ENCODE results near the gene RBM28. TPM values are rescaled to one million over a fixed set of nuclear protein-coding genes. Genes with fewer than 3 reads are reported as not detected.
A peak's percentile ranks its signal among the peaks of the same experiment; 100 is the strongest.

RBM28 gene
- polyA plus RNA-seq, 2 of the 4 experiments (the other 2 are of a cell fraction), result 77.3 to 79.5 TPM

GRCh38 chr7:128379900-128380479 is 36.3 kb upstream of the RBM28 start:
- POLR2A ChIA-PET, result no interaction called here
- Histone ChIP-seq H3K27ac (no peak overlapping the region), H3K4me3 (no peak overlapping the region), H3K4me1 (no peaks in the 10 kb centered on the region), H3K9me3 (no peaks in the 10 kb centered on the region), H3K4me2 (no peak overlapping the region)
- TF ChIP-seq ATOH8 (CRISPR knock-in tag; IDR thresholded peaks at IDR 0.05; ENCODE audit: low read depth) (no peak), RAD21 (conservative IDR thresholded peaks at IDR 0.05 in 1 of 2, IDR thresholded peaks at IDR 0.05 in 1 of 2) (no peak), EHMT2 (IDR thresholded peaks at IDR 0.05; ENCODE audit: low read depth) (no peak), HOXB5 (CRISPR knock-in tag; IDR thresholded peaks at IDR 0.05) (no peak), HOXA7 (CRISPR knock-in tag; IDR thresholded peaks at IDR 0.05) (no peak), FOSB (CRISPR knock-in tag; IDR thresholded peaks at IDR 0.05) (no peak), FOSL2 (IDR thresholded peaks at IDR 0.05) (no peak), FOSL2 (CRISPR knock-in tag; IDR thresholded peaks at IDR 0.05) (no peak), NPAS2 (CRISPR knock-in tag; IDR thresholded peaks at IDR 0.05; ENCODE audit: borderline replicate concordance) (no peak), GATA3 (IDR thresholded peaks at IDR 0.05; ENCODE audit: borderline replicate concordance) (no peak)
- TF ChIP-seq, protein P1, sequence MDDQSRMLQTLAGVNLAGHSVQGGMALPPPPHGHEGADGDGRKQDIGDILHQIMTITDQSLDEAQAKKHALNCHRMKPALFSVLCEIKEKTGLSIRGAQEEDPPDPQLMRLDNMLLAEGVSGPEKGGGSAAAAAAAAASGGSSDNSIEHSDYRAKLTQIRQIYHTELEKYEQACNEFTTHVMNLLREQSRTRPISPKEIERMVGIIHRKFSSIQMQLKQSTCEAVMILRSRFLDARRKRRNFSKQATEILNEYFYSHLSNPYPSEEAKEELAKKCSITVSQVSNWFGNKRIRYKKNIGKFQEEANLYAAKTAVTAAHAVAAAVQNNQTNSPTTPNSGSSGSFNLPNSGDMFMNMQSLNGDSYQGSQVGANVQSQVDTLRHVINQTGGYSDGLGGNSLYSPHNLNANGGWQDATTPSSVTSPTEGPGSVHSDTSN (IDR thresholded peaks at IDR 0.05), result no peak
- WGBS (ENCODE audit: missing lambda C conversion rate), result 80% methylated on average over 6 of the region's 6 CpGs
- CTCF ChIA-PET, result interaction anchor here (0.9 to 38.8 kb wide), 5 partner anchors 14 to 51 kb away, joined by 3 to 800 read pairs (median 8); partner anchors contain the start of gene RBM28
- FAIRE-seq (no peak), ATAC-seq (no peak), DNase-seq (ENCODE audit: low read depth in 1 of 2, low spot score in 1 of 2) (no peak)

DNA sequence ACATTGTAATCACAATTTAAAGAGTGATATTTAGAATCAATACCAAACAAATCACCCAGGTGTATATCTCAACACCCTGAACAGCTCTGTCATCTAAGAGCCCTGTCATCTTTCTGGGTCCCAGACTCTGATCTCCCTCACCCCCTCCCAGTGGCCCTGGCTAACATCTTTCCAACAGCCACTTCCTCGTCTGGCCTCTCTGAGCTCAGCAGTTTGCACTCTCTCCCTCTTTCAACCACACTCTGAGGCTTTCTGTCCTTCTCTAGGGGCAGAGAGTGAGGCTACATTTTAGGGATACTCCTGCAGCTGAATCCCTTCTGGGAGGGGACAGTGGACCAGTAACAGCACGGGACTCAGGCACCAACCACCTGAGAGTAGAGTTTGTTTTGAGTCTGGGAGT is 34.9 kb upstream of the RBM28 start:
- Histone ChIP-seq H3K4me2 (no peak overlapping the region), H3K27ac (no peak overlapping the region), H3K9me3 (no peaks in the 10 kb centered on the region), H3K4me1 (no peaks in the 10 kb centered on the region), H3K4me3 (no peak overlapping the region)
- ChIA-PET CTCF (interaction anchor here (1.2 to 38.8 kb wide), 3 partner anchors 15 to 47 kb away, joined by 3 to 800 read pairs (median 287); partner anchors contain the start of gene RBM28), POLR2A (no interaction called here)
- no peak for FAIRE-seq
- TF ChIP-seq KDM1A (IDR thresholded peaks at IDR 0.05; ENCODE audit: low read depth) (no peak), TFCP2L1 (CRISPR knock-in tag; IDR thresholded peaks at IDR 0.05) (no peak), FOXS1 (CRISPR knock-in tag; IDR thresholded peaks at IDR 0.05) (no peak), NPAS2 (CRISPR knock-in tag; IDR thresholded peaks at IDR 0.05; ENCODE audit: borderline replicate concordance) (no peak), RNF2 (IDR thresholded peaks at IDR 0.05; ENCODE audit: borderline replicate concordance, low read depth) (no peak), HDAC2 (IDR thresholded peaks at IDR 0.05) (no peak)
- TF ChIP-seq, protein P2, sequence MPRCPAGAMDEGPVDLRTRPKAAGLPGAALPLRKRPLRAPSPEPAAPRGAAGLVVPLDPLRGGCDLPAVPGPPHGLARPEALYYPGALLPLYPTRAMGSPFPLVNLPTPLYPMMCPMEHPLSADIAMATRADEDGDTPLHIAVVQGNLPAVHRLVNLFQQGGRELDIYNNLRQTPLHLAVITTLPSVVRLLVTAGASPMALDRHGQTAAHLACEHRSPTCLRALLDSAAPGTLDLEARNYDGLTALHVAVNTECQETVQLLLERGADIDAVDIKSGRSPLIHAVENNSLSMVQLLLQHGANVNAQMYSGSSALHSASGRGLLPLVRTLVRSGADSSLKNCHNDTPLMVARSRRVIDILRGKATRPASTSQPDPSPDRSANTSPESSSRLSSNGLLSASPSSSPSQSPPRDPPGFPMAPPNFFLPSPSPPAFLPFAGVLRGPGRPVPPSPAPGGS (IDR thresholded peaks at IDR 0.05), result no peak
- 42% methylated on average over 2 of the region's 2 CpGs for WGBS (ENCODE audit: missing lambda C conversion rate)
- peak; percentile 20 to 25; a peak in 2 of 6 replicates for ATAC-seq
- DNase-seq (ENCODE audit: low read depth in 1 of 2, low spot score in 1 of 2), result no peak

DNA sequence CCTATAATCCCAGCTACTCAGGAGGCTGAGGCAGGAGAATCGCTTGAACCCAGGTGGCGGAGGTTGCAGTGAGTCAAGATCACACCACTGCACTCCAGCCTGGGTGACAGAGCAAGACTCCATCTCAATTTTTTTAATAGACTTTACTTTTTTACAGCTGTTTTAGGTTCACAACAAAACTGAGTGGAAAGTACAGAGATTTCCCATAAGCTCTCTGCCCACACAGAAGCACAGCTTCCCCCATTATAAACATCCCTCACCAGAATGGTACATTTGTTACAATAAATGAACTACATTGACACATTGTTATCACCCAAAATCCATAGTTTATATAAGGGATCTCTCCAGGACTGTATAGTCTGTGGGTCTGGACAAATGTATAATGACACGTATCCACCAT is 32.4 kb upstream of the RBM28 start:
- WGBS (ENCODE audit: missing lambda C conversion rate), result 78% methylated on average over 3 of the region's 3 CpGs
- no peaks in the 10 kb centered on the region for H3K4me1 ChIP-seq
- ChIA-PET CTCF (interaction anchor here (0.6 to 38.8 kb wide), 5 partner anchors 8 to 51 kb away, joined by 4 to 800 read pairs (median 6); partner anchors contain the start of gene RBM28), POLR2A (no interaction called here)
- no peak for TF ChIP-seq NFE2L2 (conservative IDR thresholded peaks at IDR 0.05; ENCODE audit: low read length)
- TF ChIP-seq SREBF2 (IDR thresholded peaks at IDR 0.05), result no peak
- no peak for TF ChIP-seq SMC3 (IDR thresholded peaks at IDR 0.05)
- TF ChIP-seq HOXB5 (CRISPR knock-in tag; IDR thresholded peaks at IDR 0.05), result no peak
- ATAC-seq (no peak), FAIRE-seq (no peak), DNase-seq (ENCODE audit: low read depth in 1 of 2, low spot score in 1 of 2) (no peak)
- H3K4me2 ChIP-seq, result no peak overlapping the region
- H3K9me3 ChIP-seq, result no peaks in the 10 kb centered on the region
- H3K4me3 ChIP-seq, result no peak overlapping the region
- no peak overlapping the region for H3K27ac ChIP-seq

All from A549 (cell line).